GM23338 (cell line): ENCODE measurements around the gene GPR156.

Experiments
- CTCF ChIP-seq, 2 experiments: fragments of 200-600 bp in 1 of 2; sonication (generic) in 1 of 2; conservative IDR thresholded peaks; 2 replicates each; pipeline versions ENCODE4 v1.5.1 to v1.6.1; 2016 to 2017; ENCODE audit warnings: antibody characterized with exemption in 2 of 2, low read depth in 2 of 2, mild to moderate bottlenecking in 2 of 2, moderate library complexity in 1 of 2
- ETS1 ChIP-seq: IDR thresholded peaks from 2 replicates; pipeline ENCODE4 v1.6.1; 2016; ENCODE audit warnings: antibody characterized with exemption
- EZH2 ChIP-seq: fragments of 200-600 bp; sonication (generic); IDR thresholded peaks from one replicate; pipeline ENCODE4 v1.8.0; 2017; ENCODE audit warnings: antibody characterized with exemption, mild to moderate bottlenecking, low read depth; ENCODE audit not compliant: unreplicated experiment
- EZH2phosphoT487 ChIP-seq: fragments of 200-600 bp; sonication (generic); IDR thresholded peaks from one replicate; pipeline ENCODE4 v1.8.1; 2018; ENCODE audit warnings: antibody characterized with exemption; ENCODE audit not compliant: unreplicated experiment
- JUNB ChIP-seq: IDR thresholded peaks from one replicate; pipeline ENCODE4 v1.6.1; 2016; ENCODE audit warnings: antibody characterized with exemption; ENCODE audit not compliant: unreplicated experiment
- POLR2AphosphoS5 ChIP-seq: IDR thresholded peaks from 2 replicates; pipeline ENCODE4 v1.6.1; 2016; ENCODE audit warnings: antibody characterized with exemption, low read depth
- REST ChIP-seq: IDR thresholded peaks from one replicate; pipeline ENCODE4 v1.6.1; 2018; ENCODE audit warnings: antibody characterized with exemption; ENCODE audit not compliant: unreplicated experiment
- ZNF462 ChIP-seq: fragments of 250-450 bp; sonication (Bioruptor Pico); IDR thresholded peaks from 2 replicates; pipeline ENCODE4 v1.5.0; 2020; ENCODE audit warnings: mild to moderate bottlenecking, moderate library complexity

- TF ChIP-seq CTCF (conservative IDR thresholded peaks at IDR 0.05; ENCODE audit: low read depth in 2 of 2) (no peak), EZH2 (no peak), POLR2AphosphoS5 (no peak), ETS1 (no peak), REST (no peak), JUNB (no peak), ZNF462 (no peak), EZH2phosphoT487 (no peak)
Measured at GRCh38 chr3:120239644-120240043, 45.4 kb downstream of the GPR156 start.
